UCSD-AML1 (cell line): Measurements from ENCODE around the gene ETV3.

Source experiments
- DNase-seq: peaks from one replicate; lab custom pipeline; 2025; ENCODE audit not compliant: unreplicated experiment; lab: John Stamatoyannopoulos, UW

ETV3 gene

GRCh38 chr1:157140063-157140588 is 1.9 kb upstream of the ETV3 start:
- no peak for DNase-seq

- DNase-seq: no peak
These were observed 989 bp upstream of the ETV3 start for GRCh38 chr1:157139052-157139715.

GRCh38 chr1:157137408-157138219 is 581 bp downstream of the ETV3 start:
- no peak for DNase-seq

- DNase-seq: no peak
These were observed 1.2 kb downstream of the ETV3 start for GRCh38 chr1:157137046-157137407.

GRCh38 chr1:157136133-157136532 is 2.1 kb downstream of the ETV3 start:
- DNase-seq: no peak

GRCh38 chr1:157135646-157136045 is 2.5 kb downstream of the ETV3 start:
- DNase-seq: no peak

GRCh38 chr1:157135070-157135469 is 3.1 kb downstream of the ETV3 start:
- no peak for DNase-seq

GRCh38 chr1:157134442-157134841 is 3.8 kb downstream of the ETV3 start:
- DNase-seq: no peak

DNA sequence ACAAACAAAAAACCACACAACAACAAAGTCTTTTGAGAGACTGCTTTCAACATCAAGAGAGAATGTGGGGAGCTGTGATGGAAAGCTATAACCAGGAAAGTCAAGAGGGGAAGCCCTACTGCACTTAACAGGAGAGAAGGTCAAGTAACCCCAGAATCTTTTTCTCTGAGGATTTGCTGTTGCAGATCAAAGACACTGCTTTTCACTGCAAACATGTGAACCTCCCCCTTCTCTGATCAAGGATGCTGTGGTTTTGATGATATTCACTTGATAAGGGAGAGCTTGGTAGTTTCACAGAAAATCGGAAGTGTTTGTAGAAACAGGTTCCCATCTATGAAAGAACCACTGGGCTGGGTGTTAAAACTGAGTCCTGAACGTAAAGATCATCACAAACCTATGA is 4.8 kb downstream of the ETV3 start:
- no peak for DNase-seq

- no peak for DNase-seq
These were observed 5.5 kb downstream of the ETV3 start for GRCh38 chr1:157132616-157133167.

DNA sequence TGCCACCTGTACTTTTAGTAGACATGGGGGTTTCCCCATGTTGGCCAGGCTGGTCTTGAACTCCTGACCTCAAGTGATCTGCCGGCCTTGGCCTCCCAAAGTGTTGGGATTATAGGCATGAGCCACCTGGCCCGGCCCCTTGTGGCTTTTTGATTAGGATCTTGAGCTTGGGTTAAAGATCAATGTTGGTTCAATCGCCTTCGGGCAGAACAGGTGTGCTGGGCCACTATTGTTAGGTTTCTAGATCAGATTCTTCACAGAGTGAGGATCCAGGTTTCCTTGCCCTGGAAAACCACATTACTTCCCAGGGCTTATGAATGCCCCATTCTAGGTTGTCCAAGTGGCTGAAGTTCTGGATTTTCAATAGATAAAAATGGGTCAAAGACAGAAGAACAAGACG is 6.1 kb downstream of the ETV3 start:
- no peak for DNase-seq

DNA sequence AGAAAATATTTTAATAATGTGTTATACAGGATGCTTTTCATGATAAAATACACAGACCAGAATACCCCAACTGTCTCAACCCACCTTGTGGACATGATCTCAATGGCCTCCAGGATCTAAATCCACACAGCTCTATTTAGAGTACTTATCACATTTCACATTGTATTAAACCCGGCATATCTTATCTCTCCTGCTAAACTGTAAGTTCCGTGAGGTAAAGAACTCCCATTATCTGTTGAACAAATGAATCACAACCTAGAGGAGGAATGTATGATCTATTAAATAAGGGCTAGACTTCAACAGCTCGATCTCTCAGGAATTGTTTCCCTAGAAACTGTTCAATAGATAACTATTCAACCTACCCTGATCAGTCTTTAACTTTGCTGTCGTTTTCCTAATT is 6.9 kb downstream of the ETV3 start:
- no peak for DNase-seq

GRCh38 chr1:157124855-157125254 is 13.3 kb downstream of the ETV3 start:
- no peak for DNase-seq

DNA sequence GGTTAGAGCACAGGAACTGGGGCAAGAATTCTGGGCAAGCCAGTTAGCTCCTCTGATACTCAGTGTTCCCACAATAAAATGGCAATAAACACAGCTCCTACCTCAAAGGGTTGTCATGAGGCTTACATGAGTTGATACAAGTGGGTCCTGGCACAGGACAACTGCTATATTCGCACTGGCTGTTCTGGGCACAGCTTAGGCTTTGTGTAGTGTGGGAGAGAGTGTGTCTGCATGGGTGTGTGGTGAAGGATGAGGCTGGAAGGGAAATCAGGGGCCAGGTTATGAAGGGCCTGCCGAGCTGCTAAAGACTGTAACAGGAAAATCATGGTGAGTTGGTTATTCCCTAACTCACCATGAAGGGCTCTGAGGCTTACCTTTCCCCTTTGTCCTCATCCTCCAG is 18.7 kb downstream of the ETV3 start:
- no peak for DNase-seq

GRCh38 chr1:157119008-157119407 is 19.2 kb downstream of the ETV3 start:
- no peak for DNase-seq

DNA sequence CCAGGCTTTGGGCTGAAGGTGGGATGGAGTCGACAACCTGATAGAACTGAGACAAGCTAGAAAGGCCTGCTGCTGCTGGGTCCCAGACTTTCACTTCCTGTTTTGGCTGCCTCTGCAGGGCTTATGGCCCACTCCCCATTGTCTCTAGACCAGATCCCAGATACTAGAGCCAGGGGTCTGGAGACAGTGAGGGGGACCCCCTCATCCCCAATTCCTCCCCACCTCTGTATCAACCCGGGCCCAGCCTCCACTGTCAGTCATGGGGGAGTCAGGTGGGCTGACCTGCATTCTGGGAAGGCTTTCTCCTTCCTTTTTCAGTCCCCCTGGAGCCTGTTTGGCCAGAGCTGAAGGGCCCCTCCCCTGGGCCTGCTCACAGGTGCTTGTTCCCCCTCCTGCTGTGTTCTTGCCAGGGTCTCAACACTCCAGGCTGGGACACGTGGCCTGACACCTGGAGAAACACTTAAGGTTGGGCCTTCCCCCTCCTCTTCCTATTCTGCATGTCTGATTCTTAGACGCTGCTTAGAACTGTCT is 20.6 kb downstream of the ETV3 start:
- no peak for DNase-seq

DNA sequence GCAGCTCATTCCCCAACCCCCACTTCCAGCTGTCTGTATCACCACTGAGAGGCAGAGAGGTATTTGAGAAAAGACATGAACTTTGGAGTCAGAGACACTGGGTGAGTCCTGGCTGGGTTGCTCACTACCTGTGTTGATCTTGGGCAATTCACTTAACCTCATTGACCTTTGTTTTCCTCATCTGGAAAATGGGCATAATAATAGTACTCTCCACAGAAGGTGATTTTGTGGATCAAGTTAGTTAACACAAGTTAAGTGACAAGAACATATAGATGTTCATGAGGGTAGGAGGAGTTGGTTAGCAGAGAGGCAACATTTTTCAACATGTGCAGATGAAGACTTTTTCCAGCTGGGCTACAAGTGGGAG is 21.5 kb downstream of the ETV3 start:
- no peak for DNase-seq

GRCh38 chr1:157115851-157116736 is 22.1 kb downstream of the ETV3 start:
- no peak for DNase-seq

DNA sequence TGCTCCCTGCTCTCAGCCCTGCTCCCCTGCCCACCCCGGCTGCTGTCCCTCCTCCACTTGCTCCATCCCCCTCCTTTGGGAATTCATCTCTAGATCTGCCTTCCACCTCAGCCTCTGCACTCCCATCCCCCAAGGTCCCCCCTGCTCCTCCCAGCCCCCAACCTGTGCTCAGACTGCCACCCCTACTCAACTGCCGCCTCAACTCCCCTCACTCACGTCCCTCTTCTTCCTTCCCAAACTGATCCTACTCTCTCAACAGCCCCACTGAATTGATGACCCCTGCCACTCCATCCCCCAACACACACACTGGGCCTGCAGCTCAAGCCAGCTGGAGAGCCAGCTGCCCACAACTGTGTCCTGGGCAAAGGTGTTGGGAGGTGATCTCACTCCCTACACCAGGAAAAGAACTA is 22.8 kb downstream of the ETV3 start:
- no peak for DNase-seq

DNA sequence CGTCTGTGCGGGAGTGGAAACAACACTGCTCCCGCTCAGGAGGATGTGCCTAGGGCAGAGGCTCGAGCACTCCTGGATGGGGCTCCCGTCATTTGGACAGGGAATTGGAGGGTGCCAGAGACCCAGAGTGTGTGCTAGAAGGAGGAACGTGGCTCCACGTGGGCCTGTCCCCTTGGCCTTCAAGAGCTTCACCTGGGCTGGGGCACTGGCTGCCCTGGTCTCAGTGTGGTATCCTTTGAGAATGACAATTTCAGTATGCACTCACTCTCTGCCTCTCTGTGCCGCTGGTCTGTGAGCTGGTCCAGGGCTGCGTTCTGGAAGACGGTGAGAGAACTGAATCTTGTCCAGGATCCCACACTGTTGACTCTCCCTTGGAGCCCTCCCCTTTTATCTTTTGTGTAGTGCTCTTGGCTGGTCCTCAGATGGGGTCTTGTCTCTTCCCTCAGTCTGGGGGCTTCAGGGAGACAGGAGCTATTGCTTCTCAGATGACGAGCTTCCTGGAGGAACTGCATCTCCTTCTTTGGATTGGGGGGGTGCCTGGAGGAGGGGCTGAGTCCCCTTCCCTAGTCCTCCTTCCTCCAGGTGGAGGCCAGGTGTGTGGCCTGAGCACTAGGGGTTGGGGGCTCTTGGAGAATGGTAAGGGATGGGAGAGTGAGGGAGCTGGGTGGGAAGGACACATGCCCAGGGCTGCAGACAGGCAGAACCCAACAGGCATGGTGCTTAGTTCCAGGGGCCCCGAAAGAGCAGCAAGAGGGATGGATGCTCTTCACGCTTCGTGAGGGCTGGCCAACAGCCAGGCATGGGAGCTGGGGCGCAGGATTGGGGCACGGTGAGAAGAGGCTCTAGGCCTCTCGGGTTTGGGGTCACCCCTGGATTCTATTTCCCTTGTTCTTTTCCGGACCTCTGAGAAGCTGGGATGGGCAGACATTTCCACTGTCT is 23.7 kb downstream of the ETV3 start:
- DNase-seq: no peak
